Measurements from ENCODE around the gene GPC5.

DNA sequence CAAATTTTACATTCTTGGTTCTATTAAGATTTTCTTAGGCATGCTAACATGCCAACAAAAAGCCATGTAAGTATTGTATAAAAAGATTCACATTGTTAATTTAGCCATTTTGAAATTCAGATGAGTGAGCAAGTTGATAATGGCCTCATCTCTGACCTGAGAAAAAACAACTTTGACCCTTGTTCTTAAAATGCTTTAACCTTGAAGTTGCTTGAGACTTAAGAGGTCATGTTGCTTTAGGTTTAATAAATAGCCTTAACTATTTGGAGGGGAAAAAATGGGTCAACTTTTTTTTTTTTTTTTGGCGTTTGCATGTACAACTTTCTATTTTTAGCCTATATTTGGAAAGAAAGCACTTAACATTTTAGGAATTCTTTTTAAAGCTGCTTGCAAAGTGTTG is 44.9 kb upstream of the GPC5 start:
- TF ChIP-seq NFRKB (IDR thresholded peaks at IDR 0.05) (no peak), FOXM1 (IDR thresholded peaks at IDR 0.05; ENCODE audit: borderline replicate concordance) (no peak), FOXA1 (IDR thresholded peaks at IDR 0.05) (no peak), FOXK2 (IDR thresholded peaks at IDR 0.05) (no peak), SP1 (IDR thresholded peaks at IDR 0.05) (no peak), TARDBP (IDR thresholded peaks at IDR 0.05) (no peak), ZNF384 (IDR thresholded peaks at IDR 0.05) (no peak), HDGF (IDR thresholded peaks at IDR 0.05; ENCODE audit: borderline replicate concordance) (no peak), L3MBTL2 (conservative IDR thresholded peaks at IDR 0.05) (no peak), BHLHE40 (IDR thresholded peaks at IDR 0.05; ENCODE audit: borderline replicate concordance) (no peak)
- TF ChIP-seq, protein P1, sequence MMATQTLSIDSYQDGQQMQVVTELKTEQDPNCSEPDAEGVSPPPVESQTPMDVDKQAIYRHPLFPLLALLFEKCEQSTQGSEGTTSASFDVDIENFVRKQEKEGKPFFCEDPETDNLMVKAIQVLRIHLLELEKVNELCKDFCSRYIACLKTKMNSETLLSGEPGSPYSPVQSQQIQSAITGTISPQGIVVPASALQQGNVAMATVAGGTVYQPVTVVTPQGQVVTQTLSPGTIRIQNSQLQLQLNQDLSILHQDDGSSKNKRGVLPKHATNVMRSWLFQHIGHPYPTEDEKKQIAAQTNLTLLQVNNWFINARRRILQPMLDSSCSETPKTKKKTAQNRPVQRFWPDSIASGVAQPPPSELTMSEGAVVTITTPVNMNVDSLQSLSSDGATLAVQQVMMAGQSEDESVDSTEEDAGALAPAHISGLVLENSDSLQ (IDR thresholded peaks at IDR 0.05), result no peak

Measured in HEK293T (cell line).